Daoy (cell line): ENCODE results near the gene ANAPC7. TPM values are rescaled to one million over a fixed set of nuclear protein-coding genes. Genes with fewer than 3 reads are reported as not detected.

Experiments used
- total RNA-seq: library from RNA; depleted of rRNA; stranded (reverse); fragments of >200 nt; shearing (Covaris generic); gene quantifications from 2 replicates; pipeline ENCODE4 v1.2.3, GENCODE V29; 2014; rRNA removed

The ANAPC7 gene
- total RNA-seq, 1 experiment from 2014 or later, result 56.6 TPM

Other genes starting within 250 kb of the ANAPC7 start
- gene ATP2A2, start 122.5 kb downstream of the ANAPC7 start, total RNA-seq, result 82.2 and 106 TPM in 2 replicates
- 604 and 639 TPM in 2 replicates for gene ARPC3, start 46.6 kb upstream of the ANAPC7 start, total RNA-seq
- gene GPN3, start 64.5 kb upstream of the ANAPC7 start, total RNA-seq, result 66.5 and 76.4 TPM in 2 replicates
- 32.5 and 33.8 TPM in 2 replicates for gene FAM216A, start 65.1 kb upstream of the ANAPC7 start, total RNA-seq
- 71.2 and 93.4 TPM in 2 replicates for gene VPS29, start 98.4 kb upstream of the ANAPC7 start, total RNA-seq
- gene RAD9B, start 98.6 kb upstream of the ANAPC7 start, total RNA-seq, result 0.40 and 1.1 TPM in 2 replicates
- gene PPTC7, start 179.6 kb upstream of the ANAPC7 start, total RNA-seq, result 4.4 and 8.8 TPM in 2 replicates
- gene TCTN1, start 210.4 kb upstream of the ANAPC7 start, total RNA-seq, result 8.8 and 23.0 TPM in 2 replicates